ENCODE results near the gene HFE. TPM values are rescaled to one million over a fixed set of nuclear protein-coding genes. Genes with fewer than 3 reads are reported as not detected.

The HFE gene
- total and polyA plus RNA-seq, 4 donors: 6.3 to 12.7 (median 8.2) TPM

DNA sequence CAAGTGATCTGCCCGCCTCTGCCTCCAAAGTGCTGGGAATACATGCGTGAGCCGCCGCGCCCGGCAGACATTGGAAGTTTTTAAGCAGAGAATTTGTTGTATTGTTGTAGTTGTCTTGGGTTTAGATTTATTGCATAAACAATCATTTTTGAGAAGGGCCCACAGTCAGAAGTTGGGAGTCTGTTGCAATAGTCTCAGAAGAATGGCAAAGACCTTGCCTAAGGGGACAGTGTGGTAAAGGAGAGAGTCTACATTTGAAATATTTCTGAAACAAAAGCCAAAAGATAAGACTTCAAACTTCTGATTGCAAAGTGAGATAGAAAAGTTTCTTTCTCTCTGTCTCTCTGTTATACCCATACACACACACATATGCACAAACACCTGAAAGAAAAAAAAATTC, 22.5 kb downstream of the HFE start:
- H3K9ac ChIP-seq (ENCODE audit: low read depth in 1 of 2, low read length in 2 of 2): no peak overlapping the region
- no peaks in the 10 kb centered on the region for H3K36me3 ChIP-seq (ENCODE audit: control insufficient read depth in 4 of 4, insufficient read depth in 3 of 4, low read depth in 1 of 4, low read length in 3 of 4)
- no peak for DNase-seq (ENCODE audit: low spot score)
- TF ChIP-seq, protein P1, sequence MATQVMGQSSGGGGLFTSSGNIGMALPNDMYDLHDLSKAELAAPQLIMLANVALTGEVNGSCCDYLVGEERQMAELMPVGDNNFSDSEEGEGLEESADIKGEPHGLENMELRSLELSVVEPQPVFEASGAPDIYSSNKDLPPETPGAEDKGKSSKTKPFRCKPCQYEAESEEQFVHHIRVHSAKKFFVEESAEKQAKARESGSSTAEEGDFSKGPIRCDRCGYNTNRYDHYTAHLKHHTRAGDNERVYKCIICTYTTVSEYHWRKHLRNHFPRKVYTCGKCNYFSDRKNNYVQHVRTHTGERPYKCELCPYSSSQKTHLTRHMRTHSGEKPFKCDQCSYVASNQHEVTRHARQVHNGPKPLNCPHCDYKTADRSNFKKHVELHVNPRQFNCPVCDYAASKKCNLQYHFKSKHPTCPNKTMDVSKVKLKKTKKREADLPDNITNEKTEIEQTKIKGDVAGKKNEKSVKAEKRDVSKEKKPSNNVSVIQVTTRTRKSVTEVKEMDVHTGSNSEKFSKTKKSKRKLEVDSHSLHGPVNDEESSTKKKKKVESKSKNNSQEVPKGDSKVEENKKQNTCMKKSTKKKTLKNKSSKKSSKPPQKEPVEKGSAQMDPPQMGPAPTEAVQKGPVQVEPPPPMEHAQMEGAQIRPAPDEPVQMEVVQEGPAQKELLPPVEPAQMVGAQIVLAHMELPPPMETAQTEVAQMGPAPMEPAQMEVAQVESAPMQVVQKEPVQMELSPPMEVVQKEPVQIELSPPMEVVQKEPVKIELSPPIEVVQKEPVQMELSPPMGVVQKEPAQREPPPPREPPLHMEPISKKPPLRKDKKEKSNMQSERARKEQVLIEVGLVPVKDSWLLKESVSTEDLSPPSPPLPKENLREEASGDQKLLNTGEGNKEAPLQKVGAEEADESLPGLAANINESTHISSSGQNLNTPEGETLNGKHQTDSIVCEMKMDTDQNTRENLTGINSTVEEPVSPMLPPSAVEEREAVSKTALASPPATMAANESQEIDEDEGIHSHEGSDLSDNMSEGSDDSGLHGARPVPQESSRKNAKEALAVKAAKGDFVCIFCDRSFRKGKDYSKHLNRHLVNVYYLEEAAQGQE (IDR thresholded peaks at IDR 0.05): no peak
- TF ChIP-seq EGR1 (IDR thresholded peaks at IDR 0.05; ENCODE audit: low read depth in 2 of 2): no peak
- TF ChIP-seq YY1 (IDR thresholded peaks at IDR 0.05): no peak
- no peak for TF ChIP-seq FOXA1 (IDR thresholded peaks at IDR 0.05)
- no peak for TF ChIP-seq HNF4G (IDR thresholded peaks at IDR 0.05)
- no peak for TF ChIP-seq FOXA2 (IDR thresholded peaks at IDR 0.05)
- no peak for TF ChIP-seq JUND (IDR thresholded peaks at IDR 0.05)
- TF ChIP-seq SP1 (IDR thresholded peaks at IDR 0.05): no peak
- no peak for TF ChIP-seq NR2F2 (IDR thresholded peaks at IDR 0.05)
- TF ChIP-seq HNF4A (conservative IDR thresholded peaks at IDR 0.05): no peak
- no peak for TF ChIP-seq RAD21 (IDR thresholded peaks at IDR 0.05)
- TF ChIP-seq, protein P2, sequence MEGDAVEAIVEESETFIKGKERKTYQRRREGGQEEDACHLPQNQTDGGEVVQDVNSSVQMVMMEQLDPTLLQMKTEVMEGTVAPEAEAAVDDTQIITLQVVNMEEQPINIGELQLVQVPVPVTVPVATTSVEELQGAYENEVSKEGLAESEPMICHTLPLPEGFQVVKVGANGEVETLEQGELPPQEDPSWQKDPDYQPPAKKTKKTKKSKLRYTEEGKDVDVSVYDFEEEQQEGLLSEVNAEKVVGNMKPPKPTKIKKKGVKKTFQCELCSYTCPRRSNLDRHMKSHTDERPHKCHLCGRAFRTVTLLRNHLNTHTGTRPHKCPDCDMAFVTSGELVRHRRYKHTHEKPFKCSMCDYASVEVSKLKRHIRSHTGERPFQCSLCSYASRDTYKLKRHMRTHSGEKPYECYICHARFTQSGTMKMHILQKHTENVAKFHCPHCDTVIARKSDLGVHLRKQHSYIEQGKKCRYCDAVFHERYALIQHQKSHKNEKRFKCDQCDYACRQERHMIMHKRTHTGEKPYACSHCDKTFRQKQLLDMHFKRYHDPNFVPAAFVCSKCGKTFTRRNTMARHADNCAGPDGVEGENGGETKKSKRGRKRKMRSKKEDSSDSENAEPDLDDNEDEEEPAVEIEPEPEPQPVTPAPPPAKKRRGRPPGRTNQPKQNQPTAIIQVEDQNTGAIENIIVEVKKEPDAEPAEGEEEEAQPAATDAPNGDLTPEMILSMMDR (IDR thresholded peaks at IDR 0.05; ENCODE audit: low read depth, low read length, missing input control): no peak
- TF ChIP-seq, protein P3, sequence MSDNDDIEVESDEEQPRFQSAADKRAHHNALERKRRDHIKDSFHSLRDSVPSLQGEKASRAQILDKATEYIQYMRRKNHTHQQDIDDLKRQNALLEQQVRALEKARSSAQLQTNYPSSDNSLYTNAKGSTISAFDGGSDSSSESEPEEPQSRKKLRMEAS (IDR thresholded peaks at IDR 0.05): no peak
- no peak for TF ChIP-seq TAF1 (conservative IDR thresholded peaks at IDR 0.05)
- no peak for TF ChIP-seq RXRA (IDR thresholded peaks at IDR 0.05)
- TF ChIP-seq, protein P4, sequence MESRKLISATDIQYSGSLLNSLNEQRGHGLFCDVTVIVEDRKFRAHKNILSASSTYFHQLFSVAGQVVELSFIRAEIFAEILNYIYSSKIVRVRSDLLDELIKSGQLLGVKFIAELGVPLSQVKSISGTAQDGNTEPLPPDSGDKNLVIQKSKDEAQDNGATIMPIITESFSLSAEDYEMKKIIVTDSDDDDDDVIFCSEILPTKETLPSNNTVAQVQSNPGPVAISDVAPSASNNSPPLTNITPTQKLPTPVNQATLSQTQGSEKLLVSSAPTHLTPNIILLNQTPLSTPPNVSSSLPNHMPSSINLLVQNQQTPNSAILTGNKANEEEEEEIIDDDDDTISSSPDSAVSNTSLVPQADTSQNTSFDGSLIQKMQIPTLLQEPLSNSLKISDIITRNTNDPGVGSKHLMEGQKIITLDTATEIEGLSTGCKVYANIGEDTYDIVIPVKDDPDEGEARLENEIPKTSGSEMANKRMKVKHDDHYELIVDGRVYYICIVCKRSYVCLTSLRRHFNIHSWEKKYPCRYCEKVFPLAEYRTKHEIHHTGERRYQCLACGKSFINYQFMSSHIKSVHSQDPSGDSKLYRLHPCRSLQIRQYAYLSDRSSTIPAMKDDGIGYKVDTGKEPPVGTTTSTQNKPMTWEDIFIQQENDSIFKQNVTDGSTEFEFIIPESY (IDR thresholded peaks at IDR 0.05): no peak
- no peak for TF ChIP-seq GABPA (IDR thresholded peaks at IDR 0.05 in 1 of 2, conservative IDR thresholded peaks at IDR 0.05 in 1 of 2)
- no peaks in the 10 kb centered on the region for H3K9me3 ChIP-seq (ENCODE audit: control insufficient read depth in 4 of 4, low read length in 3 of 4)
- H3K27ac ChIP-seq (ENCODE audit: low read depth in 1 of 2, low read length in 2 of 2): no peak overlapping the region
- peaks cover 0 to 5% (median 0%) of the 10 kb centered on the region in 4 donors for H3K4me1 ChIP-seq (ENCODE audit: control insufficient read depth in 4 of 4, insufficient read depth in 4 of 4, low read length in 3 of 4)
- no peak overlapping the region for H3K4me3 ChIP-seq (ENCODE audit: low read depth in 1 of 3, low read length in 3 of 3)
- whole genome bisulfite sequencing: 96% methylated on average over 6 of the region's 6 CpGs
- no peaks in the 10 kb centered on the region for H3K27me3 ChIP-seq (ENCODE audit: control insufficient read depth in 4 of 4, insufficient read depth in 4 of 4, low read length in 3 of 4)

DNA sequence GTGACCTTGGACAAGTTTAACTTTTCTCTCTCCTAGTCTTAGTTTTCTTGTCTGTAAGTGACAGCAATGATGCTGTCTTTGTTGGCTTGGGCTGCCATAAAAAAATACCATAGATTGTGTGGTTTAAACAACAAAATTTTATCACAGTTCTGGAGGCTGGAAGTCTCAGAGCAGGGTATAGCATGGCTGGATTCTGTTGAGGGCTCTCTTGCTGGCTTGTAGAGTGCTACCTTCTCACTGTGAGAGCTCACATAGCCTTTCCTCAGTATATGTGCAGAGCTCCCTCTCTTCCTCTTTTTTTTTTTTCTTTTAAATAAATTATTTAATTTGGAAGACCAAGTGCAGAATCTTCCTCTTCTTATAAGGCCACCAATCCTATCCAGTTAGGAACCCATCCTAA, 26.3 kb downstream of the HFE start:
- Histone ChIP-seq H3K9me3 (ENCODE audit: control insufficient read depth in 4 of 4, low read length in 3 of 4) (no peaks in the 10 kb centered on the region), H3K4me1 (ENCODE audit: control insufficient read depth in 4 of 4, insufficient read depth in 4 of 4, low read length in 3 of 4) (peaks cover 0 to 2% (median under 1%) of the 10 kb centered on the region in 4 donors), H3K27ac (ENCODE audit: low read depth in 1 of 2, low read length in 2 of 2) (no peak overlapping the region), H3K36me3 (ENCODE audit: control insufficient read depth in 4 of 4, insufficient read depth in 3 of 4, low read depth in 1 of 4, low read length in 3 of 4) (no peaks in the 10 kb centered on the region), H3K27me3 (ENCODE audit: control insufficient read depth in 4 of 4, insufficient read depth in 4 of 4, low read length in 3 of 4) (no peaks in the 10 kb centered on the region), H3K4me3 (ENCODE audit: low read depth in 1 of 3, low read length in 3 of 3) (no peak overlapping the region), H3K9ac (ENCODE audit: low read depth in 1 of 2, low read length in 2 of 2) (no peak overlapping the region)
- no peak for DNase-seq (ENCODE audit: low spot score)
- TF ChIP-seq, protein P4 (IDR thresholded peaks at IDR 0.05): no peak
- TF ChIP-seq, protein P1 (IDR thresholded peaks at IDR 0.05): no peak
- TF ChIP-seq RXRA (IDR thresholded peaks at IDR 0.05) (no peak), EGR1 (IDR thresholded peaks at IDR 0.05; ENCODE audit: low read depth in 2 of 2) (no peak), FOXA1 (IDR thresholded peaks at IDR 0.05) (no peak), HNF4A (conservative IDR thresholded peaks at IDR 0.05) (no peak), TAF1 (conservative IDR thresholded peaks at IDR 0.05) (no peak), HNF4G (IDR thresholded peaks at IDR 0.05) (no peak), YY1 (IDR thresholded peaks at IDR 0.05) (no peak)
- TF ChIP-seq, protein P3 (IDR thresholded peaks at IDR 0.05): no peak
